HAP-1 (cell line): ENCODE results near the gene DGLUCY.
"Not testable (repeated sequence)": the region's sequence is repeated elsewhere in the genome, so short reads cannot be mapped to it uniquely, and the experiment has no call there.

ENCODE experiments used
- DNase-seq, 2 experiments: peaks; one replicate each; pipeline ENCODE4 v3.0.0-alpha.2; 2016 to 2020; ENCODE audit warnings: low spot score in 2 of 2
- H3K27me3 ChIP-seq: fragments of 250-450 bp; sonication (Bioruptor Pico); 2 replicates; pipeline ENCODE4 v1.5.1; 2020; ENCODE audit warnings: low read depth, mild to moderate bottlenecking, moderate library complexity
- H3K36me3 ChIP-seq: fragments of 250-450 bp; sonication (Bioruptor Pico); replicated peaks from 2 replicates; pipeline ENCODE4 v1.5.1; 2020; ENCODE audit warnings: mild to moderate bottlenecking
- H3K4me1 ChIP-seq: fragments of 250-450 bp; sonication (Bioruptor Pico); 2 replicates; pipeline ENCODE4 v1.5.1; 2020; ENCODE audit warnings: mild to moderate bottlenecking
- H3K4me3 ChIP-seq: fragments of 250-450 bp; sonication (Bioruptor Pico); 2 replicates; pipeline ENCODE4 v1.5.1; 2020; ENCODE audit warnings: mild to moderate bottlenecking, moderate library complexity
- H3K9me3 ChIP-seq: fragments of 250-450 bp; sonication (Bioruptor Pico); 2 replicates; pipeline ENCODE4 v1.5.1; 2020; ENCODE audit warnings: mild to moderate bottlenecking, moderate library complexity
- in situ Hi-C: fragments of 300-500 bp; cut with MboI; formaldehyde crosslinking; loops from 3 replicates; pipeline ENCODE4 v1.14.3; 2020; ENCODE audit warnings: low sequenced_read_pairs, inconsistent platforms, mixed read lengths

The DGLUCY gene

DNA sequence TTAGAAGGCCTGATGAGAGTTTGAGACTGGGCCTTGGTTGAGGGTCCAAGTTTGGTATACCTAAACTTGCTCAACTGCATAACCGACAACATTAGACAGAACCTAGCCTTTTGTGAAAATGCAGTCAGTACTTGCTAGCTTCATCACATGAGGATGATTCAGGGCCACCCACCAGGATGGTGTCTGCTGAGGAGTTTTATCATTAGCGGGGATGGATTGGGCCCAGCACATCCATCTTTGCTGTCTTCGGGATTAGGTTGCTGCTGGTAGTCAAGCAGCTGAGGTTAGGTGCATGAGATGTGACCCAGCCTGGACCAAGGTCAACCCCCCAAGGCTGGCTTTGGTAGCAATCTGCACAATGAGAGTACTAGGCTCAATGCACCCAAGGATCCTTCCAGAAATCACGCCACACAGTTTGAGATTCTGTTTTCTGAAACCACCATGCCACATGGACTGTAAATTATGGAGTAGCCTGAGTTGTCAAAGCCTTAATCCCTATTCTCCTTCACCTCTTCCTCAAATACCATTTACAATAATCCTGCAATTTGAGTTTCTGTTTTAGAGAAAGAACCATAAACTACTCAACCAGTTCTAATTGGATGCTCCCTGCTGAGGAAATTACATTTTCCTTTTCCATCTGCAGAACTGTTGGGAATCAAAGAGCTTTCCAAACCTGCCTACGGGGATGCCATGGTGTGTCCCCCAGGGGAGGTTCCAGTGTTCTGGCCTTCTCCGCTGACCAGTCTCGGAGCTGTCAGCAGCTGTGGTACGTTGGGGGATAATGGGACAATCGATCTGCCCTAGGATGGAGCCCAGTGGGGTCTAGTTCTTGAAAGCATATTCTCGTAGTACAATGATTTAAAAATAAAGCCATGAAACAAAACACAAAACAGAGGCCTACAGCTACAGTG, 61.7 kb downstream of the DGLUCY start:
- in situ Hi-C loops: loop anchor here (5.0 kb wide), 1 partner anchor 273 kb away; no protein-coding TSS in a partner anchor
- no peak for DNase-seq
- no peaks in the 10 kb centered on the region for H3K9me3 ChIP-seq
- no peak overlapping the region for H3K4me3 ChIP-seq
- H3K36me3 ChIP-seq: no peaks in the 10 kb centered on the region; the same call in 1 of the 2 replicates
- no peaks in the 10 kb centered on the region for H3K27me3 ChIP-seq
- no peaks in the 10 kb centered on the region for H3K4me1 ChIP-seq

DNA sequence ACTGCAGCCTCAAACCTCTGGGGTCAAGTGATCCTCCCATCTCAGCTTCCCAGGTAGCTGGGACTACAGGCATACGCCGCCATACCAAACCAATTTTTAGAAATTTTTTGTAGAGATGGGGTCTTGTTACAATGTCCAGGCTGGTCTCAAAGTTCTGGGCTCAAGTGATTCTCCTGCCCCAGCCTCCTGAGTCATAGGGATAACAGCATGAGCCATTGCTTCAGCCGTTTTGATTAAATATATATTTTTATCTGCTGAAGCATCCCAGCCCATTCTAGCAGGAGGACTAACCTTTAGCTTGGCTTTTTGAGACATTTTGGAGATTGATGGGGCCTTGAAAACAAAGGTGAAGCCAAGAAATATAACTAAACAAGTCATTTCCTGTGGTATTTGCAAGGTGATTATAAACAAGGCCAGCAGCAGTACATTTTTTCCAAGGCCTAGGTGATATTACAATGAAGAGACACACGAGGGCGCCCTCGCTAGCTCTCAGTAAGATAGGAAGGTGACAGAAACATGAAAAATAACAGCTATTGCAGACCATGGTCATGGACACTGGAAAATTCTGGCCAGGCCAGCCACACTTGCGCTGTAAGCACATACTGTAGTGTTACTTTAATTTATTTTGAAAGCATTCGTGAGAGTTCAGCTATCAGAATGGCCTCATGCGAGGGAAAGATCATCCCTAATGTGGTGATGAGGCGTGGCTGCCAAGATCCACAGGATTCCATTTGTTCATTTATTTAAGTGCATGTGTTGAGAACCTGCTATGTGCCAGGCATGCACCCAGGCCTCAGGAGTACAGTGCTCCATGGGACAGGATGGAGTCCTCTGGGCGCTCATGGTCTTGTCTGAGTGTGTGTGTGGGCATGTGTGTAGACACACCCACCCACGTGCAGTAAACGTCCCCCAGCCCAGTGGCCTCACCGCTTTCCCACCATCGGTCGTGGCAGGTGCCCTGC, 63.5 kb downstream of the DGLUCY start:
- Histone ChIP-seq H3K9me3 (no peaks in the 10 kb centered on the region), H3K36me3 (peaks cover 4% of the 10 kb centered on the region), H3K27me3 (no peaks in the 10 kb centered on the region), H3K4me3 (no peak overlapping the region), H3K4me1 (no peaks in the 10 kb centered on the region)
- in situ Hi-C loops: loop anchor here (5.0 kb wide), 1 partner anchor 275 kb away; no protein-coding TSS in a partner anchor
- peak; percentile 59 to 62 for DNase-seq

DNA sequence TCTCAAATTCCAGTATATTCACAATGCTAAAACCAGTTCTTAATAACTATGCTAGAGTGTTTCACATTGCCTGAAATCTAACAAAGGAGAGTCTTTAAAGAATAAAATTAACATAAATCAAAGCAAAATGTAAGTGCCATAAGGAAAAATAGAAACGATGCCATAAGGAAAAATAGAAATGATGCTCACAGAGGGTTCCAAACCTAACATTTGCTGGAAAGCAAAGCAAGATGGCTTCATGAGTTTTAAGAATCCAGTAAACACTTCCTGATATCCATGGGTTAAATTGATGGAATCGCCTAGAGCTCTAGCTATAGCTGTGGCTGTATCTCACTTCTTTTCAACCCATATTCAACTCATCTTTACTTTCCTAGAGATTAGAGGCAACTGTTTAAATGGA, 66.7 kb downstream of the DGLUCY start:
- Histone ChIP-seq H3K36me3 (peaks cover 11% of the 10 kb centered on the region), H3K9me3 (no peaks in the 10 kb centered on the region), H3K27me3 (no peaks in the 10 kb centered on the region), H3K4me3 (no peak overlapping the region), H3K4me1 (no peaks in the 10 kb centered on the region)
- no peak for DNase-seq
- in situ Hi-C loops: no loop called here

DNA sequence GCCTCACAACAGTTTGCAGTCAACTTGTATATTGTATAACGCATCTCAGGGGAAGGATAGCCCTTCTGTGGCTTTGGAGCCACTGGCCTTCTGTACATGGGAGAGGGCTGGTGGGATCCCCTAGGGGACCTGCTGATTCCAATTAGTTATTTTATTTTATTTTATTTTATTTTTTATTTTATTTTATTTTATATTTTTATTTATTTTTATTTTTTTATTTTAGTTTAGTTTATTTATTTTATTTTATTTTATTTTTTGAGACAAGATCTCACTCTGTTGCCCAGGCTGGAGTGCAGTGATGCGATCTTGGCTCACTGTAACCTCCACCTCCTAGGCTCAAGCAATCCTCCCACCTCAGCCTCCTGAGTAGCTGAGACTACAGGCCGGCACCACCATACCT, 68.9 kb downstream of the DGLUCY start:
- DNase-seq, in situ Hi-C loops: not testable (repeated sequence)
- H3K36me3 ChIP-seq: peaks cover 11% of the 10 kb centered on the region

DNA sequence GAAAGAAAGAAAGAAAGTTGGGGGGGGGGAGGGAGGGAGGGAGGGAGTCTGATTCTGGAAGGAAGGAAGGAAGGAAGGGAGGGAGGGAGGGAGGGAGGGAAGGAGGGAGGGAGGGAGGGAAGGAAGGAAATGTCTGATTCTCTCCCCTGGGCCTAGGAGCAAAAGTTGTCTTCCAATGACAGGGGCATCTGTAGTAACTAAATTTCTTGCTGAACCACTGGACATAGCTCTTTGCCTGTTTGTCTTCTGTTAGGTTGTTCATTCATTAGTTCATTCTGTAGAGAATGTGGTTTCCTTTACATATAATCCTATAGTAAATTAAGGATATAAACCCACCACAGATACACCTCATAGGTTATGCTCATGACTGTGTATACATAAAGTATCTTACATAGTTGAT, 70.7 kb downstream of the DGLUCY start:
- in situ Hi-C loops: no loop called here
- no peak for DNase-seq
- H3K4me1 ChIP-seq: no peaks in the 10 kb centered on the region
- peaks cover 18% of the 10 kb centered on the region for H3K36me3 ChIP-seq
- H3K27me3 ChIP-seq: no peaks in the 10 kb centered on the region
- no peaks in the 10 kb centered on the region for H3K9me3 ChIP-seq
- no peak overlapping the region for H3K4me3 ChIP-seq

More for the DNA sequence above, 68.9 kb downstream of the DGLUCY start:
- not testable (repeated sequence) for H3K27me3 ChIP-seq, H3K4me1 ChIP-seq, H3K9me3 ChIP-seq, H3K4me3 ChIP-seq

DNA sequence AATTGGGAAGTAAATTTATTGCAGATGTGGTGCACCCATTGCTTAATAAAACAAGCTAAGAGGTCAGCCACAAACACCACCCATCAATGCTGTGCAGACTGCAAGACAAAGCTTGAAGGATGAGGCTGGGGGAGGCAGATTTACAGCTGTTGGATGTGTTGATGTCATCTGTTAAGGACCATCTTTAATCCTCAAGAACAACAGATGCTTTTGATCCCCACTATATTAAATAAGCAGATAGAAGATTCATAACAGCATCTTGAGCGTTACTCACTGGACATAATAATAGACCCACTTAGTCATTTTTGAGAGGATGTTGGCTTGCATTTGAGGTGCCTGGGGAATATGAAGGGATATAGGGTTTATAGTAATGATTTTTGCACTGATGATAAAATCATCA, 71.8 kb downstream of the DGLUCY start:
- peaks cover 19% of the 10 kb centered on the region for H3K36me3 ChIP-seq
- no peaks in the 10 kb centered on the region for H3K4me1 ChIP-seq
- H3K27me3 ChIP-seq: no peaks in the 10 kb centered on the region
- H3K9me3 ChIP-seq: no peaks in the 10 kb centered on the region
- no peak overlapping the region for H3K4me3 ChIP-seq
- in situ Hi-C loops: no loop called here
- no peak for DNase-seq

DNA sequence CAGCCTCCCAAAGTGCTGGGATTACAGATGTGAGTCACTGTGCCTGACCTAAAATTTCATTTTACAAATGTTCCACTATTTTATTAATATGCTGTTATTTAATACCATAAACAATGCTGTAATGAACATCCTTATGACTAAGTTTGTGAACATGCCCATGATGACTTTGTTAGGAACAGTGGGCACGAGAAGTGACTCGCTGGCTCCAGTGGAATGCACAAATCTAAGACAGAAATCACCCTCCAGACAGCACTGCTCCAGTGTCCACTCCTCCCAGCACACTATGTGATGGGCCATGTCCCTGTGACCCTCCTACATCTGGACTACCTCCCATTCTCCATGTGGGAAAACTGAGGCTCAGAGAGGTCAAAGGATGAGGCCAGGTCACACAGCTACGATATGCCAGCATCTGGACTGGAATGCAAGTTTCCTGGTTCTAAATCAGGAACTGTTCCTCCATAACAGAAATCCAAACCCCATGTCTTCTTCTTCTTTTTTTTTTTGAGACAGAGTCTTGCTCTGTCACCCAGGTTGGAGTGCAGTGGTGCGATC, 72.7 kb downstream of the DGLUCY start:
- peaks cover 19% of the 10 kb centered on the region for H3K36me3 ChIP-seq
- DNase-seq: no peak
- no peaks in the 10 kb centered on the region for H3K9me3 ChIP-seq
- no peaks in the 10 kb centered on the region for H3K4me1 ChIP-seq
- no peaks in the 10 kb centered on the region for H3K27me3 ChIP-seq
- no peak overlapping the region for H3K4me3 ChIP-seq
- in situ Hi-C loops: no loop called here

DNA sequence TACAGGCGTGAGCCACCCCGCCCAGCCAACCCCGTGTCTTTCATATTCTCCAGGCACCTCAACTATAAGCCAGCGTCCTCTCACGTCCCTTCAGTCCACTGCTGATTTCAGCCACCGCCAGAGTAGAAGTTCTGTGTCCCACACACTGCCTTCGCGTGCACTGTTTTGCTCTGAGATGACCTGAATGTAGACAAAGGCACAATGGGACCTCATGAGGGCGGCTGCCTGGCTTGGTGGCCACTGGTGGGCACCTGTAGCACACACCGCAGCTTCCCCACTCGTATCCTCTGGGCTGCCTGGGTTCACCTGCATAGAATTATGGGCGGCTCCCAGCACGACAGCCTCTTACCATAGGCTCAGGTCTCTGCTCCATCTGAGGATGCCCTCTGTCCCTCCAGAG, 73.4 kb downstream of the DGLUCY start:
- Histone ChIP-seq H3K9me3 (no peaks in the 10 kb centered on the region), H3K4me3 (no peak overlapping the region), H3K36me3 (peaks cover 16% of the 10 kb centered on the region), H3K4me1 (no peaks in the 10 kb centered on the region), H3K27me3 (no peaks in the 10 kb centered on the region)
- no peak for DNase-seq
- in situ Hi-C loops: no loop called here

DNA sequence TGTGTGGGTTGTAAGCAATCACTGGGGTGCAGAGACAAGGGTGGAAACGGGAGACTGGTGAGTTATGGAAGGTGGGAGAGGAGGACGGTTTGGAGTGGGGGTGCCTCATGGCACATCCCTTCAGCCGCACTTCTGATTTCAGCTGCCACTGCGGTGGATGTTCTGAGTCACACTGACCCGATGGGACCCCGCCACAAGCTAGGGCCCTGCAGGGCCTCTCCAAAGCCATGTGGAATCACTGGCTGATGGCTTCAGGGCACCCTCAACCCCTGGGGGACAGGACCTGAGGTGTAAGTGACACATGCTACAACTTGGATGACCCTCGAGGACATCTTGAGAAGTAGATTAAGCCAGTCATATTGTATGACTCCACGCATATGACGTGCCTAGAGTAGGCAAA, 77.0 kb downstream of the DGLUCY start:
- Histone ChIP-seq H3K4me3 (no peak overlapping the region), H3K27me3 (no peaks in the 10 kb centered on the region), H3K36me3 (peaks cover 9% of the 10 kb centered on the region), H3K9me3 (no peaks in the 10 kb centered on the region), H3K4me1 (no peaks in the 10 kb centered on the region)
- in situ Hi-C loops: no loop called here
- DNase-seq: no peak

DNA sequence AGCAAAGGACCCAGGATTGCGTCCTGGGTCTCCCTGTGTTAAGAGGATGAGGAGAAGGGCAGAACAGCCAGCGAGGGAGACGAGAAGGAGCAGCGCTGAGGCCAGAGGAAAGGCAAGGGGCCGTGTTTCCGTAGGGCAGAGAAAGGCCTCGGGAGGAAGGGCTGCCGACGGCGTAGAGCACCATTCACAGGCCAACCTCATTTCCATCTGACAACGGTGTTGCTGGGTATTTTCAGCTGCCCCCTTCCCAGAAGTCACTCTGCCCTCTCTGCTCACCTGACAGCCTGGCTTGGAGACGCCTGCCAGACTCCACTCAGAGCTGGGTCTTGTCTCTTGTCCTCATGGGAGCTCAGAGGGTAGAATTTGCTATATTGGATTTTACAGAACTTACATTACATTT, 79.2 kb downstream of the DGLUCY start:
- in situ Hi-C loops: no loop called here
- Histone ChIP-seq H3K36me3 (peaks cover 15% of the 10 kb centered on the region), H3K27me3 (no peaks in the 10 kb centered on the region), H3K4me3 (no peak overlapping the region), H3K4me1 (no peaks in the 10 kb centered on the region), H3K9me3 (no peaks in the 10 kb centered on the region)
- no peak for DNase-seq

DNA sequence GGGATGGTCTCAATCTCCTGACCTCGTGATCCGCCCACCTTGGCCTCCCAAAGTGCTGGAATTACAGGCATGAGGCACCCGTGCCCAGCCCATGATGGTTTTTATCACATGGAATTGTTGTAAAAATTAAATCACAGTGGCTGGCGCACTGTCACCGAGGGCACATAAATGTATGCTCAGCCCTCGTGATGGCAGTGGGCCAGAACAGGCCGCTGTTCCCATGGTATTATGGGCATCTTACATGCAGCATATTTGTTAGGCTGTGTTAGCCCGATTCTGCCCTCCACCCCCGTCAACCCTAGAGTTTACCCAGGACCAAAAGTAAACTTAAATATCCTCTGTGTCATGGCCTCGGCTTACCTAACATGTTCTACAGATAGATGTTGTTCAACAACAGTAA, 82.0 kb downstream of the DGLUCY start:
- in situ Hi-C loops: no loop called here
- Histone ChIP-seq H3K4me3 (no peak overlapping the region), H3K27me3 (no peaks in the 10 kb centered on the region), H3K36me3 (peaks cover 19% of the 10 kb centered on the region), H3K9me3 (peaks cover 10% of the 10 kb centered on the region; the same call in 1 of the 2 replicates), H3K4me1 (no peaks in the 10 kb centered on the region)
- no peak for DNase-seq

DNA sequence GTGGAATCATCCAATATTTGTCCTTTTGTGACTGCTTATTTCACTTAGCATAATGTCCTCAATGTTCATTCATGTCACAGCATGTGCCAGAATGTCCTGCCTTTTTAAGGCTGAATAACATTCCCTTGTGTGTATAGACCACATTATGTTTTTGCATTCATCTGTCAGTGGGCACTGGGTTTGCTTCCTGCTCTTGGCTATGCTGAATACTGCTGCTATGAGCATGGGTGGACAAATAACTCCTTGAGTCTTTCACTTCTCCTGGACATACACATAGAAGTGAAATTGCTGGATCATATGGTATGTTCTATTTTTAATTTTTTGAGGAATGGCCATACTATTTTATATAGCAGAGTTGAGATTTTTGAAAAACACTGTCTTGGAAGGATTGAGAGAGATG, 83.8 kb downstream of the DGLUCY start:
- Histone ChIP-seq H3K9me3 (peaks cover 13% of the 10 kb centered on the region; the same call in 1 of the 2 replicates), H3K4me1 (no peaks in the 10 kb centered on the region), H3K36me3 (peaks cover 21% of the 10 kb centered on the region), H3K27me3 (no peaks in the 10 kb centered on the region), H3K4me3 (no peak overlapping the region)
- no peak for DNase-seq
- in situ Hi-C loops: no loop called here

DNA sequence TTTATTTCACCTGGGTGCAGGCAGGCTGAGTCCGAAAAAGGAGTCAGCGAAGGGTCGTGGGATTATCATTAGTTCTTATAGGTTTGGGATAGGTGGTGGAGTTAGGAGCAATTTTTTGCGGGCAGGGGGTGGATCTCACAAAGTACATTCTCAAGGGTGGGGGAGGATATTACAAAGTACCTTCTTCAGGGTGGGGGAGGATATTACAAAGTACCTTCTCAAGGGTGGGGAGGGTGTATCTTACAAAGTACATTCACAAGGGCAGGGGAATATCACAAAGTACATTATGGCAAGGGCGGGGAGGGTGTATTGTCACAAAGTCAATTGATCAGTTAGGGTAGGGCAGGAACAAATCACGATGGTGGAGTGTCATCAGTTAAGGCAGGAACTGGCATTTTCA, 86.9 kb downstream of the DGLUCY start:
- H3K4me3 ChIP-seq, H3K27me3 ChIP-seq, in situ Hi-C loops, H3K4me1 ChIP-seq, DNase-seq: not testable (repeated sequence)
- Histone ChIP-seq H3K9me3 (peaks cover 13% of the 10 kb centered on the region; the same call in 1 of the 2 replicates), H3K36me3 (peaks cover 25% of the 10 kb centered on the region)
